ENCODE results near the gene SETD7.

DNA sequence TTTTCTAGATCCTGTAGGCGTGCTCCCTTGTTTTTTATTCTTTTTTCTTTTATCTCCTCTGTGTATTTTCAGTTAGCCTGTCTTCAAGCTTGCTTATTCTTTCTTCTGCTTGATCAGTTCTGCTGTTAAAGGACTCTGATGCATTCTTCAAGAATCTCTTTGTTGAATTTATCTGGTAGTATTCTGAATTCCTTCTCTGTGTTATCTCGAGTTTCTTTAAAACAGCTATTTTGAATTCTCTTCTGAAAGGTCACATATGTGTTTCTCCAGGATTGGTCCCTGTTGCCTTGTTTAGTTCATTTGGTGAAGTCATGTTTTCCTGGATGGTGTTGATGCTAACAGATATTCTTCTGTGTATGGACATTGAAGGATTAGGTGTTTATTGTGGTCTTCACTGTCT, 86.8 kb downstream of the SETD7 start:
- TF ChIP-seq POLR2AphosphoS5 (IDR thresholded peaks at IDR 0.05; ENCODE audit: low read depth, low read length) (no peak), POLR2A (IDR thresholded peaks at IDR 0.05; ENCODE audit: low read depth, low read length) (no peak), TAF1 (IDR thresholded peaks at IDR 0.05; ENCODE audit: borderline replicate concordance, low read depth, low read length) (no peak)
